Loucy (cell line): ENCODE measurements around the gene ABLIM1.

Experiments
- H2AFZ ChIP-seq: fragments of 200-600 bp; sonication (generic); 2 replicates; pipeline ENCODE4 v1.6.0; 2016; ENCODE audit warnings: antibody characterized with exemption, mild to moderate bottlenecking, low read length, moderate library complexity
- H3F3A ChIP-seq: fragments of 200-600 bp; 2 replicates; pipeline ENCODE4 v1.6.0; 2016; ENCODE audit warnings: antibody characterized with exemption, low read depth, mild to moderate bottlenecking
- H3K27me3 ChIP-seq: fragments of 200-600 bp; sonication (generic); 2 replicates; pipeline ENCODE4 v1.6.1; 2014; ENCODE audit warnings: low read length, mild to moderate bottlenecking; ENCODE audit not compliant: insufficient read depth, poor library complexity, severe bottlenecking
- H3K36me3 ChIP-seq: fragments of 200-600 bp; sonication (generic); 2 replicates; pipeline ENCODE4 v1.6.1; 2016; ENCODE audit warnings: low read length; ENCODE audit not compliant: insufficient read depth
- H3K4me1 ChIP-seq: fragments of 200-600 bp; sonication (generic); 2 replicates; pipeline ENCODE4 v1.5.1; 2014; ENCODE audit warnings: low read length, mild to moderate bottlenecking; ENCODE audit not compliant: insufficient read depth, poor library complexity, severe bottlenecking
- H3K4me2 ChIP-seq: fragments of 200-600 bp; sonication (generic); 2 replicates; pipeline ENCODE4 v1.6.0; 2014; ENCODE audit warnings: antibody characterized with exemption, low read length, low read depth, mild to moderate bottlenecking; ENCODE audit not compliant: poor library complexity, severe bottlenecking
- H3K4me3 ChIP-seq: fragments of 200-600 bp; sonication (generic); 2 replicates; pipeline ENCODE4 v1.5.1; 2014; ENCODE audit warnings: low read length, mild to moderate bottlenecking, mixed read lengths; ENCODE audit not compliant: poor library complexity, severe bottlenecking
- H3K79me2 ChIP-seq: fragments of 200-600 bp; sonication (generic); 2 replicates; pipeline ENCODE4 v1.6.1; 2014; ENCODE audit warnings: low read length; ENCODE audit not compliant: insufficient read depth
- H3K9ac ChIP-seq: fragments of 200-600 bp; sonication (generic); 2 replicates; pipeline ENCODE4 v1.6.0; 2014; ENCODE audit warnings: mild to moderate bottlenecking, low read depth, low read length, moderate library complexity; ENCODE audit not compliant: poor library complexity, severe bottlenecking
- H3K9me2 ChIP-seq: fragments of 200-600 bp; sonication (generic); replicated peaks from 2 replicates; pipeline ENCODE4 v1.6.1; 2016; ENCODE audit warnings: low read depth, low read length, mixed read lengths
- H3K9me3 ChIP-seq: fragments of 200-600 bp; sonication (generic); 2 replicates; pipeline ENCODE4 v1.6.1; 2014; ENCODE audit warnings: mild to moderate bottlenecking, antibody characterized with exemption, low read length, low read depth; ENCODE audit not compliant: insufficient read depth
- H4K20me1 ChIP-seq: fragments of 200-600 bp; sonication (generic); 2 replicates; pipeline ENCODE4 v1.6.0; 2014; ENCODE audit warnings: antibody characterized with exemption, low read length, mild to moderate bottlenecking; ENCODE audit not compliant: insufficient read depth, poor library complexity, severe bottlenecking
- CTCF ChIP-seq: fragments of 200-600 bp; sonication (generic); conservative IDR thresholded peaks from 2 replicates; pipeline ENCODE4 v1.5.1; 2014; ENCODE audit warnings: mild to moderate bottlenecking, antibody characterized with exemption, low read length
- EZH2phosphoT487 ChIP-seq: fragments of 200-600 bp; IDR thresholded peaks from 2 replicates; pipeline ENCODE4 v1.6.1; 2018; ENCODE audit warnings: antibody characterized with exemption, mild to moderate bottlenecking, moderate library complexity, borderline replicate concordance

Gene ABLIM1

DNA sequence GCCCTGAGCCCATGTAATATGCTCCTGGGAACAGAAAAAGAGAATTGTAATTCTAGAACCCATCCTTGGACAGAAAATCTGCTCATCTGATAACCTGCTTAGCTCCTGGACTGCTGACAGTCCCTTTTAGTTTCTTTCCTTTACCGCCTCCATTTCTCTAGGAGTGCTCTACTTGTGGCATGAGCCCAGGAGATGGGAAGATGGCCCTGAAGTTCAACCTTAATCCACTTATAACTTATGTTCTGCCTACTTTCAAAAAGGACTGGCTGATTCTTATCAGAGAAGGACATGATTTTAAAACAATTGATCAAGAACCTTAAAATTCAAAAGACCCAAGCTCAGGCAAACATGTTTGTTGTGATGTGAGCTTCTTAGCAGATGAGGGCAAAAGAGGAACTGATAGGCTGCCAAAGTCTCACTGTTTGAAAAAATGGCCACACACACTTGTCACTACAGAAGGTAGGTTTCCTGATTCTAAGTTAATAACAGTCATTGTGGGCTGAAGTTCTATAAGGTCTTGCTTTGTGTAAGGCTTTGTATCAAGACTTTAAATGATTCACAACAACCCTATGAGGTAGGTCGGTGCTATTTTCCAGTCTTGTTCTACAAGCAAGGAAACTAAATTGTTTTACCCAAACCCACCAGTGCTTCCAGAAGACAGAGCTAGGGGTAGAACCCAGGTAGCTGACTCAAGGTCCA, 159.5 kb downstream of the ABLIM1 start:
- TF ChIP-seq CTCF (no peak), EZH2phosphoT487 (no peak)
- H3K4me2 ChIP-seq, result peak overlapping the region; percentile 30

GRCh38 chr10:114495303-114495702, 162.8 kb downstream of the ABLIM1 start:
- Histone ChIP-seq H2AFZ (no peak overlapping the region), H3K4me1 (peaks cover 75% of the 10 kb centered on the region), H4K20me1 (peaks cover 3% of the 10 kb centered on the region), H3K4me3 (no peak overlapping the region), H3K79me2 (peaks cover 75% of the 10 kb centered on the region), H3K4me2 (no peak overlapping the region), H3K9me3 (no peaks in the 10 kb centered on the region), H3F3A (no peaks in the 10 kb centered on the region), H3K9ac (no peak overlapping the region), H3K36me3 (peaks cover 37% of the 10 kb centered on the region), H3K27me3 (no peaks in the 10 kb centered on the region), H3K9me2 (no peaks in the 10 kb centered on the region)
- TF ChIP-seq CTCF (no peak), EZH2phosphoT487 (no peak)

More for the DNA sequence above, 159.5 kb downstream of the ABLIM1 start:
- Histone ChIP-seq H2AFZ (no peak overlapping the region), H3K36me3 (peaks cover 26% of the 10 kb centered on the region), H3F3A (no peaks in the 10 kb centered on the region), H3K9me2 (no peaks in the 10 kb centered on the region), H3K9me3 (no peaks in the 10 kb centered on the region), H3K4me1 (peaks cover 72% of the 10 kb centered on the region), H3K27me3 (no peaks in the 10 kb centered on the region), H4K20me1 (peaks cover 3% of the 10 kb centered on the region), H3K79me2 (peaks cover 79% of the 10 kb centered on the region), H3K4me3 (no peak overlapping the region), H3K9ac (peak overlapping the region; percentile 6)

DNA sequence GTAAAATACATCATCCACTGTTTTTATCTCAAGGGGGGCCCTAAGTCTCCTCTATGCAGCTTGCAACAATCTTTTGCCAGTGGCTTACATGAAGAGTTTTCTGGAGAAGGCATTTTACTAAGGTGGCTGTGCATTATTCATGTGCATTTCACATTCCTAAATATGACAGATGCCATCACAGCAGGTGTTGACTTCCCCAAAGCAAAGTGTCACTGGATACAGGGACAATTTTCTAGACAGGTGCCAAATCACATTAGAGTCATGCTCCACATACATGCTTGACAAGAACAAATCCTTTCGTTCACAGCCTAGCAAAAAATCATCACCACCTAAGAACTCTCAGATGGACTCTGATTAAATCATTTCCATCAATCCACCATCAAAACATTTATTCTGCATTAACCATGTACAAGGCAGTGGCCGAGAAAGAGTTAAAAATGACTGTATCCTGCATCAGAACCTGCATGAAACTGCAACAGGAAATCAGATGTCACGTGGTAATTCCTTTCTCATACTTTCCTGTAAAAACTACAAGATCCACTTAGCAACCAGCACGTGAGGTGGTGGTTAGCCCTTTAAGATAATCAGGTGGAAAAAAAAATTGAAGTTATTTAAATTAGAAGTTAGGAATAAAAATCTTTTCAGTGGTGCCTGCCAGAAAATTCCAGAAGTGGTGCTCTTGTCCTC, 165.6 kb downstream of the ABLIM1 start:
- Histone ChIP-seq H3K4me1 (peaks cover 62% of the 10 kb centered on the region), H3K4me3 (peak overlapping the region; percentile 25), H3K9ac (peak overlapping the region; percentile 9), H4K20me1 (peaks cover 3% of the 10 kb centered on the region), H3K9me3 (no peaks in the 10 kb centered on the region), H3F3A (no peaks in the 10 kb centered on the region), H3K36me3 (peaks cover 57% of the 10 kb centered on the region), H3K9me2 (no peaks in the 10 kb centered on the region), H2AFZ (no peak overlapping the region), H3K27me3 (no peaks in the 10 kb centered on the region), H3K4me2 (peak overlapping the region; percentile 62), H3K79me2 (peaks cover 58% of the 10 kb centered on the region)
- no peak for TF ChIP-seq EZH2phosphoT487
- no peak for TF ChIP-seq CTCF
